HG03439 (cell line): ENCODE data around the gene IDH2.
"Not testable (repeated sequence)": the region's sequence is repeated elsewhere in the genome, so short reads cannot be mapped to it uniquely, and the experiment has no call there.

Experiments
- ATAC-seq: cut with Tn5 transposase; IDR thresholded peaks from one replicate; pipeline ENCODE4 v1.9.1; 2021; ENCODE audit warnings: mild to moderate bottlenecking, moderate library complexity; ENCODE audit not compliant: unreplicated experiment

The IDH2 gene

GRCh38 chr15:90085565-90085964 is 16.7 kb downstream of the IDH2 start:
- ATAC-seq, result no peak

DNA sequence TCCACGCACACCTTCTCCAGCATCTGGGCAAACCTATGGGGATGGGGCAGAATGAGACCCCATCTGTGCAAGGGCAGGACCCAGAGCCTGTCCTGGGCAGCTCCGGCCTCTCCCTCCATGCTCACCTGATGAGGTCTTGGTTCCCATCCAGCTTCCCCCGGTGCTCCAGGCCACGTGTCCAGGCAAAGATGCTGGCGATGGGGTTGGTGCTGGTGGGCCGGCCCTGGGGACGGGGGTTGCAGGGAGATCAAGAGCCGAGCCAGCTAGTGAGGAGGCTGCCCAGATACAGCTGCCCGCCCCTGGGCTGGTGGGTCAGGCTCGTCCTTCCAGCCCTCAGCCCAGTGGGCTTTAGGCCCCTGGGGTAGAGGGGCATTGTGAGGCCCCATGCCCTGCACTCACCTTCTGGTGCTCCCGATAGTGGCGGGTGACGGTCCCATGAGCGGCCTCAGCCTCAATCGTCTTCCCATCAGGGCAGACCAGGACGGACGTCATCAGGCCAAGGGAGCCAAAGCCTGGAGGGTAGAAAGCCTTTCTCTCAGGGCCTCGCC is 17.3 kb downstream of the IDH2 start:
- ATAC-seq, result no peak

GRCh38 chr15:90083954-90084607 is 18.2 kb downstream of the IDH2 start:
- ATAC-seq, result no peak

DNA sequence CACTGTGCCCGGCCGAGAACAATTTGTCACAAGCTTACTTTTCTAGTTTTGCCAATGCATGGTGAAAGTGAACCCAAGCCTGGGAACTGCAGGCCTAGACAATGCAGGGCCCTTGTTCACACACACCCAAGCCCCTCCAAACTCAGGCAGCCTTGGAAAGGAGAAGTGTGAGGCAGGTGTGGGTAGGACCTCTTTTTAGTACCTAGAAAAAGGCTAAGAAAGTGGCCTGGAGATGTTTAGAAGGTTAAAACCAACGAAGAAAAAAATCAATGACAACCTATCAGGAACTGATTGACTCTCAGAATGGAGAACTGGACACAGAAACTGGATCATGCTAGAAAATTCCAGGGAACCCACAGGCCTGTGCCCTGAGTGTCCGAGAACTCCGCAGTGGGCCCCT is 18.8 kb downstream of the IDH2 start:
- no peak for ATAC-seq

- no peak for ATAC-seq
These were observed 20.0 kb downstream of the IDH2 start for GRCh38 chr15:90082140-90082715.

GRCh38 chr15:90080818-90081393 is 21.4 kb downstream of the IDH2 start:
- ATAC-seq, result no peak

DNA sequence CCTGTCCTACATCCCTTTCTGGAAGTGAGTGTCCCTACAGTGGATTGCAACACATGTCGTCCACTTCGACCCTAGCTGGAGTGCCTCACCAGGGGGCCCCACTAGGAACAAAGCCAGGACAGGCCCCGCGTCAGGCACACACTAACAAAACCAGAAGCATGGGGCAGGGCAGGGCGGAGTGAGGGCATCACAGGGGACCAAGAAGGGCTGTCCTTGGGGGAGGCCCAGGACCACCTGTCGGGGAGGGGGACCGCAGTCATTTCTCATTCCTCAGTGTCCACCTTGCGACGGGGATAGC is 21.9 kb downstream of the IDH2 start:
- ATAC-seq, result no peak

DNA sequence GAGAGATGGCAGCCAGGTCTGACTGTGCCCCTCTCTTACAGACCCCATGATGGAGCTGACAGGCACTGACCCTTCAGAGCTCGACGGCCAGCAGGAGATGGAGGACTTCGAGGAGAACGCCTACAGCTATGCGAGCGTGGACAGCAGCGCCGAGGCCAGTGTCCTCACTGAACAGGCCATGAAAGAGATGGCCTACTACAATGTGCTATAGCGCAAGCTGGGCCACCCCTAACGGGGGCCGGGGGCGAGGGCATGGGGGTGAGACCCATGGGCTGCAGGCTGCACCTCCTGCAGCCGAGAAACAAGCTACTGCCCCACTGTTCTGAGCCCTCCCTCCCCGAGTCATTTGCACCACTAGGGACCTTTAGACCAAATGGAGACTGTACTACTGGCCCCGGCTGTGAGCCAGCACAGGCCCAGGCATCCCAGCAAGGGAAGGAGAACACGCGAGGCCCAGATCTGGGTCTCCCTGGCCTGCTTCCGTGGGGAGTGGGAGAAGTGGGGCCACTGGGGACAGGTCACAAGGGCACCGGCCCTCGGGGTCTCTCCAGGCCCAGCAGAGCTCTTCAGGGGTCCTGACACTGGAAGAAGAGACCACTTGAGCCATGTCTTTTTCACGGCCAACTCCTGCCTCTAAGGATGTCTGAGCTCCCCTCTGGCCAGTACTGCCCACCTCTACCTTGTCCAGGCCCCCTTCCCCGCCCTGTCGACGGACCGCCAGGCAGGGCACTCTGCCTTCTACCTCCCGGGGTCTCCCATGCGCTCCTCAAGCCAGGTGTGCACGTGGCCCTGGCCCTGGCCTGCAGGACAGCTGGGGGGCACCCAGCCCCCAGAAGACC is 22.4 kb downstream of the IDH2 start:
- no peak for ATAC-seq

DNA sequence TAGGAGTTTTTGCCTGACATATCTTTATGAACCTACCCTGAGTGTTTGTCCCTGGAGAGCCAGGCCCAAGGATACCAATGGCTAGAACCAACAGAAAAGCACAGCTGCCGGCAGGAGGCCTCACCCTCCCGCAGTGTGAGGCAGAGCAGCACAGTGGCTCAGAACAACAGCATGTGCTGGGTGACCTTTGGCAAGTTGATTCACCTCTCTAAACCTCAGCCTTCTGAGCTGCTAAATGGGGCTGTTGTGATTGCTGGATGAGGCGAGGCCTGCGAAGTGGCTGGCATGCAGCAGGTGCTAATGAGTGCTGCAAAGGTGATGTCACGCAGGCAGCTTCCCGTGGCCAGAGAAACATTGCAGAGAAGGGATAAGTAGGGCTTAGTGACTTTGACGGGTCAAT is 23.3 kb downstream of the IDH2 start:
- ATAC-seq, result no peak

DNA sequence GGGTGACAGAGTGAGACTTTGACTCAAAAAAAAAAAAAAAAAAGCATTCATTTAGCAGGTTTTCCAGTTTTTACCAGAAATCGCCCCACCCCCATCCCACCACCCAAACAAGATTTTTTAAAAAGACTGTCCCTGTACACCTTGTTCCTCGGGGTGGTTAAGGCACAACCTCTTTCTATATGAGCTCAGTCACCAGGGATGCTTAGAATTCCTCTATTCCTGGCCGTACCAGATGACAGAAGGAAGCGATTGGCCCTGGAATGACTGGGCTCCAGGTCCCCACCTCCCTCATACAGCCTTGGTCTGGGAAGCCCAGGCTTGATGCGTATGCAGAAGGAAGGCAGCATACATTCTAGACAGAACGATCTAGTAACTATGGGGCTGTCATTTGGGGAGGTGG is 25.6 kb downstream of the IDH2 start:
- no peak for ATAC-seq

DNA sequence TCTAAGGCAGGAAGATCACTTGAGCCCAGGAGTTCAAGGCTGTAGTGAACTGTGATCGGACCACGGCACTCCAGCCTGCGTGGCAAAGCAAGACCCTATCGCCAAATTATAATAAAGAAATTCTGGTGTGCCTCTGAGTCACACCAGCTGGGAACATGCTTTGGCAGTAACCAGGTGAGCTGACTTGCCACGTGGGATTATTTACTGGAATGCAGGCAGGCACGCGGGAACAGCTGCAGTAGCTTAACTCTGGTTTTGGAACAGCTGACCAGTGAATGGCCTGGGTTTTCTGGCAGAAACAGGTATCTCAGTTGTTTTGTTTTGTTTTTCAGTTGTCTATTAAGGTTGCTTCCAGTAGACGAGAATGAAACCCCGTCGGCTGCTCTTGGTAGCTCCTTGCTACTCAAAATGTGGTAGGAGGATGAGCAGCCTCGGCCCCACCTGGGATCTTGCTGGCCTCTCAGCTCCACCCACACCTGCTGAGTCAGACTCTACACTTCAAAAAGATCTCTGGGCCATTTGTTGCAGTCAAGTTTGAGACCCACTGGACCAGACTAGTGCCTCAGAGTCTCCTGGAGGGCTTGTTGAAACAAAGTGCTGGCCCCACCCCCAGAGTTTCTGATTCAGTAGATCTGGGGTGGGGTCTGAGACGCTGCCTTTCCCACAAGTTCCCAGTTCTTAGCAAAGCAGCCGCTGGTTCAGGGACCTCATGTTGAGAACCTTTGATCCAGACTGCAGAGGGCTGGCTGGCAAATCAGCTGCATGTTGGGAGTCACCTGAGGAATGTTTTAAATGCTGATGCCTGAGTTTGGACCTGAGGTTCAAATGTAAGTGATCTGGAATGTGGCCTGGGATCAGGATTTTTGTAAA is 26.6 kb downstream of the IDH2 start:
- ATAC-seq, result no peak

DNA sequence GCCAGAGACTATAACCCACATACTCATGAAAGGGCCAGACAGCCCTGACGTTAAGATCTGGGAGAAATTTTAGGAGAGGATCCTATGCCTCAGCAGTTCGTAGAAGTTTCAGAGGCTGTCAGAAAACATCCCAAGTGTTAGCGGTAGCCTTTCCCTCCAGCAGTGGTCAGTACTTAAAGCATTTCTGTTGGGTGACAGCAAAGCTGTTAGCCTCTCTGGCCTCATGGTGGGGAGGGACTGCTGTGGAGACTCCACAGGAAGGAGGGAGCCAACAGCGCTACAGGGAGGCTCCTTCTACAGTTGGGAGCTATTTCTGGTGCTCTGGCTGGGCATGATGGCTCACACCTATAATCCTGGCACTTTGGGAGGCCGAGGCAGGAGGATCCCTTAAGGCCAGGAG is 27.4 kb downstream of the IDH2 start:
- no peak for ATAC-seq

DNA sequence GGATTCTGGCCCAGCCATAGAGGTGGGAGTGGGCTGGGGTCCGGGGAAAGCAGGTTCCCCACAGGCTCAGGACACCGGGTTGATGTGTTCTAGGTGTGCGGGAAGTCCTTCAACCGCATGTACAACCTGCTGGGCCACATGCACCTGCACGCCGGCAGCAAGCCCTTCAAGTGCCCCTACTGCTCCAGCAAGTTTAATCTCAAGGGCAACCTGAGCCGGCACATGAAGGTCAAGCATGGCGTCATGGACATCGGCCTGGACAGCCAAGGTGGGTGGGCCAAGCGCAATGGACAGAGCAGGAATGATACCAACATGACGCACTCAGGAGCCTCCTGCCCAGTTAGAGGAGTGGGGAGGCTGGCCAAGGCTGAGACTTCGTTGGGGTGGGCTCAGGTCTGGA is 28.2 kb downstream of the IDH2 start:
- no peak for ATAC-seq

DNA sequence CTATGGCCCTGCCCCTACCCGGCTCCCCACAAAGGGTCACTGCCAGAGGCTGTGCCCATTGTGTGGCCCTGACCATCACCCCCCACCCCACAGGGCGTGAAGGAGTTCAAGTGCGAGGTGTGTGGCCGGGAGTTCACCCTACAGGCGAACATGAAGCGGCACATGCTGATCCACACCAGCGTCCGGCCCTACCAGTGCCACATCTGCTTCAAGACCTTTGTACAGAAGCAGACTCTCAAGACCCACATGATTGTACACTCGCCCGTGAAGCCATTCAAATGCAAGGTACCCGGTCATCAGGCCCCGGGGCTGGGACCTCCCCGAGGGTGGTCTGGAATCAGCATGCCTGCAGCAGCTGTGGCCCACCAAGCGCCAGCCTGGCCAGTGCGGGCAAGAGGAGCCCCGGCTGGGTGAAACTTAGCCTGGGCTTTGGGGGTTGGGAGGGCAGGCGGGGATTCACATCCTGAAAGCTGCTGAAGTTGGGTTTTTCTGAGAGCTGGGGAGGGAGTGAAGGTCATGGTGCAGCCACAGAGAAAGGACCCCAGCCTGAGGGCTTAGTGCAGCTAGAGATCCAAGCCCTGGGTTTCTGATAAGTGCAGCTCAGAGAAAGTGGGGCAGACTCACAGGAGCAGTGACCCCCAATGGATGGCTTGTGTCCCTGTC is 29.2 kb downstream of the IDH2 start:
- ATAC-seq, result no peak

DNA sequence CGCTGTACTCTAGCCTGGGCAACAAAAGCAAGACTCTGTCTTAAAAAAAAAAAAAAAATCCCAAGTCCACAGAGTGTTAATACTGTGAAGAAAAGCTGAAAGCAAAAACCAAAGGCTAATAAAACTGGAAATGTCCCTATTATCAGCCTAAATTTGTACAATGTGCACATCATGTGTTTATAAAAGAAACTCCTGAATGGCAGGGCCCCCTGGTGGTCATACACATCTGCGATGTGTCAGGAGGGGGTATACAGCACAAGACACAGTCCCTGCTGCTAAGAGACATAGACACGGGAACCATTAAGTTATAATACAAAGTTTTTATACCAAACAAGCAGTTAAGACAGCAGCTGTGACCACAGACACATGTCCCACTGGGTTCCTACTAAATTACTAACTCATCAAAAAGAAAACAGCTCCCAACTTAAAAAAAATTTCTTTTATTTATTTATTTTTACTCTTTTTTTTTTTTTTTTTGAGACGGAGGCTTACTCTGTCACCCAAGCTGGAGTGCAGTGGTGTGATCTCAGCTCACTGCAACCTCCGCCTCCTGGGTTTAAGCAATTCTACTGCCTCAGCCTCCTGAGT is 31.0 kb downstream of the IDH2 start:
- ATAC-seq, result no peak

DNA sequence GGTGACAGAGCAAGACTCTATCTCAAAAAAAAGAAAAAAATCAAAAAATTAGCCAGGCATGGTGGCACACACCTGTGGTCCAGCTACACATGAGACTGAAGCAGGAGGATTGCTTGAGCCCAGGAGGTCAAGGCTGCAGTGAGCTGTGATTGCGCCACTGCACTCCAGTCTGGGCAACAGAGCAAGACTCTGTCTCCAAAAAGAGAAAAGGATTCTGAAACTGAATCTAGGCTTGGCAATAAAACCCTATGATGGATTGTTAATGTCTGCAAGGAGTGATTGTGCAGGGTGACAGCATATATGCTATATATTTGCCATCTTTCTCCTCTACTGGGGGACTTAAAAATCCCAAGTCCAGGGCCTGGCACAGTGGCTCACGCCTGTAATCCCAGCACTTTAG is 31.6 kb downstream of the IDH2 start:
- not testable (repeated sequence) for ATAC-seq

GRCh38 chr15:90067953-90068606 is 34.2 kb downstream of the IDH2 start:
- ATAC-seq, result no peak

- ATAC-seq, result no peak
These were observed 34.9 kb downstream of the IDH2 start for GRCh38 chr15:90067181-90067952.

GRCh38 chr15:90065682-90066049 is 36.6 kb downstream of the IDH2 start:
- ATAC-seq, result no peak
